NCI-H524 (cell line): ENCODE data around the gene SLC24A2.
"Not testable (repeated sequence)": the region's sequence is repeated elsewhere in the genome, so short reads cannot be mapped to it uniquely, and the experiment has no call there.

ENCODE experiments used
- DNase-seq, 2 experiments: peaks; one replicate each; lab custom pipeline; 2025; lab: John Stamatoyannopoulos, UW

Gene SLC24A2

GRCh38 chr9:19788614-19789271 is at the start of gene SLC24A2:
Gene SLC24A2, minus strand, starts transcription at chr9:19789037.
- peak; percentile 12 to 55 for DNase-seq

GRCh38 chr9:19833331-19833730 is 44.5 kb upstream of the SLC24A2 start:
- not testable (repeated sequence) for DNase-seq

- DNase-seq: no peak
These were observed 42.0 kb upstream of the SLC24A2 start for GRCh38 chr9:19830796-19831195.

- peak; percentile 96 to 98 for DNase-seq
These were observed 39.8 kb upstream of the SLC24A2 start for GRCh38 chr9:19828576-19829109.

GRCh38 chr9:19816769-19817168 is 27.9 kb upstream of the SLC24A2 start:
- DNase-seq: no peak

- DNase-seq: no peak
These were observed 23.4 kb upstream of the SLC24A2 start for GRCh38 chr9:19812194-19812593.

- no peak for DNase-seq
These were observed 20.8 kb upstream of the SLC24A2 start for GRCh38 chr9:19809422-19810269.

GRCh38 chr9:19807182-19807892 is 18.5 kb upstream of the SLC24A2 start:
- DNase-seq: no peak

GRCh38 chr9:19804431-19804830 is 15.6 kb upstream of the SLC24A2 start:
- DNase-seq: no peak

GRCh38 chr9:19800884-19801283 is 12.0 kb upstream of the SLC24A2 start:
- no peak for DNase-seq

GRCh38 chr9:19799784-19800183 is 10.9 kb upstream of the SLC24A2 start:
- DNase-seq: no peak

- DNase-seq: peak; percentile 62 to 85
These were observed 685 bp downstream of the SLC24A2 start for GRCh38 chr9:19788152-19788551.

GRCh38 chr9:19787672-19788071 is 1.2 kb downstream of the SLC24A2 start:
- DNase-seq: no peak

GRCh38 chr9:19785230-19785629 is 3.6 kb downstream of the SLC24A2 start:
- peak in 1 of 2 experiments; percentile 3 for DNase-seq

- DNase-seq: no peak
These were observed 4.7 kb downstream of the SLC24A2 start for GRCh38 chr9:19784136-19784535.

- DNase-seq: no peak
These were observed 5.3 kb downstream of the SLC24A2 start for GRCh38 chr9:19783500-19783899.

- peak; percentile 8 to 54 for DNase-seq
These were observed 6.8 kb downstream of the SLC24A2 start for GRCh38 chr9:19782005-19782404.

- DNase-seq: peak in 1 of 2 experiments; percentile 8
These were observed 7.6 kb downstream of the SLC24A2 start for GRCh38 chr9:19781240-19781639.

- no peak for DNase-seq
These were observed 17.4 kb downstream of the SLC24A2 start for GRCh38 chr9:19771446-19771845.

- no peak for DNase-seq
These were observed 17.9 kb downstream of the SLC24A2 start for GRCh38 chr9:19770973-19771372.

- DNase-seq: no peak
These were observed 19.6 kb downstream of the SLC24A2 start for GRCh38 chr9:19769213-19769612.

GRCh38 chr9:19768798-19769197 is 20.0 kb downstream of the SLC24A2 start:
- DNase-seq: no peak
